HG02759 (cell line): ENCODE data around the gene KCNK2.

Experiments used
- ATAC-seq: cut with Tn5 transposase; IDR thresholded peaks from one replicate; pipeline ENCODE4 v1.9.1; 2021; ENCODE audit warnings: mild to moderate bottlenecking, moderate library complexity; ENCODE audit not compliant: unreplicated experiment

The KCNK2 gene

GRCh38 chr1:215251428-215251827 lies 168.9 kb downstream of the KCNK2 start:
- ATAC-seq, result no peak

- no peak for ATAC-seq
Measured at GRCh38 chr1:215252164-215252563, 169.6 kb downstream of the KCNK2 start.

GRCh38 chr1:215256936-215257679 lies 174.6 kb downstream of the KCNK2 start:
- ATAC-seq, result no peak

GRCh38 chr1:215260711-215261110 lies 178.2 kb downstream of the KCNK2 start:
- no peak for ATAC-seq

DNA sequence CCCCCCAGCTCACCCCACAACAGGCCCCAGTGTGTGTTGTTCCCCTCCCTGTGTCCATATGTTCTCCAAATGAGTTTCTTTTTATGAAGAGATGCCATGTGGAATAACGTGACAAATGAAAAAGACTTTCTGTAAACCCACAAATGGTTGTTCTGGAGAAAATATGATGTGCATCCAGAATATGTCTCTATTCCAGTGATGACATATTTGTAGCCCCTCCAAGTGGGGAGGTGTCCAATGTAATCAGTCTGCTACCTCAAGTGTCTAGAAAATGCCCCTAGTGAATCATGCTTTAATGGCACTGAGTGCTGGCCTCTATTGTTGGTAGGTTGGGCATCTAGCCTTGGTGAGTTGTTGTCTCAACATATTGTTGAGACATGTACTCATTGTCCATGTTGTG lies 179.6 kb downstream of the KCNK2 start:
- no peak for ATAC-seq

- no peak for ATAC-seq
Measured at GRCh38 chr1:215263636-215264035, 181.1 kb downstream of the KCNK2 start.

DNA sequence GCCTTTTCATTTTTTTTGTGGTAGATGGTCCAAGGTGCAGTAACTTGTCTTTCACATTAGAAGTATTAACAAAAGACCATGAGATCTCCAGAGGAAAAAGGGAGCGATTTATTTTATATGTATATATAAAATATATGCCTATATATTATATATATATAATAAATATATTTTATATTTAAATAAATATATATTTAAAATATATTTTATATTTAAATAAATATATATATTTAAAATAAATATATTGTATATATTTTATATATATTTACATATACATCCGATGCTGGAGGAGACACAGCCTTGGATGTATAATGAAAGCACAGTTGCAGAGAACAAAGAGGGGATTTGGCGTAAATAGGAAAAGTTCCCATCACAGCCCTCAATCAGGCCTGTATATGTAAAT lies 182.1 kb downstream of the KCNK2 start:
- no peak for ATAC-seq

DNA sequence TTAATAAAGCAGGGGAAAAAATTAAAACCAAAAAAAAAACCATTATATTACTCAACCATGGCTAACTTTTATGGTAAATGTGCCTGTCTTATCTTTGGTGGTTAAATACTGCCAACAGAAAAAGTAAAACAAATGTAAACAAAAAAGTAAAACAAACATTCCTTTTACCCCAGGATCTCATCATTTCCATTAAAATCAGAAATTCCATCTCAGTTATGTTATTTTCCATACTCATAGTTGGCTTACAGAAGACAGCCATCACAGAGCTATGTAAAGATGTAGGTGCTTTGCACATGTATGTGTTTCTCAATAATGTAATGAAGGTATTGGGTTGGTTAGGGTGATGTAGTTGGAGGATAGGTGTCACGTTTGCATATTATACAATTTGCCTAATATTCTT lies 185.0 kb downstream of the KCNK2 start:
- ATAC-seq, result no peak

- ATAC-seq, result no peak
Measured at GRCh38 chr1:215269955-215270354, 187.4 kb downstream of the KCNK2 start.

DNA sequence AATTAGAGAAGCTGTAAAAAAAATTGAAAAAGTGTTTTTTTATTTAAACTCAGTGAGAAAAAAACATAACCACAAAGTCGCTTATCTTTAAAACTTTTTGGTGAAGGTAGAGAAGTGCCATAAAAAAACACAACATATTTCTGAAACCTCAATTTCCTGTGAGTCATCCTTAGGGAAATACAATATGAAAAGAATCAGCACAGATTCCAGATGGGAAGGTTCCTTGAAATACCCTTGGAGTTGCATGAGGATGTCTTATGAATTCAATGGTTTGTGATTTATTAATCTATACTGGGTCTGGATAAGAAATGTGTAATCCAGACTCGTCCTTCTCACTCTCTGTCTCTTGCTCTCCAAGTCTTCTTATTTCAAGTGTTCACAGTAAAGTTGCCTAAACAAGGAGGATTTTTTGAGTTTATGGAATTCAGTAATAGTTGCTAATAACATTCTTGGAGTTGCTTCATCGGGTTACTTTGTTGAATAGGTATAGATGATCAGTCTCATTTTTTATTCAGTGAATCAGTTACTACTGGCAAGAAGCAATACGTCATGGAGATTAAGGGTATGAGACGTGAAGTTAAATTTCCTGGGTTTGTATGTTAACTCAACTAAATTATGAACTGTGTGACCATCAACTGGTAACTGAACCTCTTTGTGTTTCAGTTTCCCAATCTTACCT lies 191.4 kb downstream of the KCNK2 start:
- ATAC-seq, result no peak

DNA sequence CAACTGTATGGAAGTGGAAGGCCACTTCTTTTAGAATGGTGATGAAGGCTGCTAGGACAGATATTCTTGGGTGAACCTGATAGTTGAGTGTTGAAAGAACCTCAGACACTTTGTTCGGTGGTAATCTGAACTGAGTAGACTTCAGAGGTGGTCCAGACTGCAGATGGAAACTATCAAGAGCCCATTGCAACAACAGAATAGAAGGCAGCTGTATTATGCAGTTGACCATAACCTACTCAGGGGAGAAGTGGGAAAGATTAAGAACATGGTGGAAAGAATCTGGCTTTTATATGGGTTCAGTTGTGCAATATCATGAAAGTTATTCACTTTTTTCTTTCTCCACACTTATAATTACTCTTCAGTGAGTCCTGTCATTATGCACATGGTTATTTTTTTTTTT lies 194.0 kb downstream of the KCNK2 start:
- no peak for ATAC-seq

GRCh38 chr1:215277532-215277931 lies 195.0 kb downstream of the KCNK2 start:
- no peak for ATAC-seq

- no peak for ATAC-seq
Measured at GRCh38 chr1:215279682-215280081, 197.1 kb downstream of the KCNK2 start.

- no peak for ATAC-seq
Measured at GRCh38 chr1:215282557-215282956, 200.0 kb downstream of the KCNK2 start.

GRCh38 chr1:215285013-215285800 lies 202.7 kb downstream of the KCNK2 start:
- ATAC-seq, result no peak
